Kidney (tissue), 14 donors: ENCODE data around the gene C1QA. TPM values are rescaled to one million over a fixed set of nuclear protein-coding genes. Genes with fewer than 3 reads are reported as not detected.

Experiments used
- DNase-seq, 5 donors: peaks; one replicate each; pipeline ENCODE4 v3.0.0-alpha.2; 2013 to 2020
- FAIRE-seq: peaks from 2 replicates; lab custom pipeline; 2012; peaks lifted over from hg19 to GRCh38; lab: Jason Lieb, UNC
- H3K27ac ChIP-seq, 2 donors: one replicate each; pipeline ENCODE4 v1.7.0; 2013; ENCODE audit warnings: low read depth in 2 of 2, low read length in 2 of 2, inconsistent platforms in 1 of 2
- H3K27me3 ChIP-seq: one replicate; pipeline ENCODE4 v1.7.1; 2013; ENCODE audit warnings: low read length, inconsistent platforms; ENCODE audit not compliant: control insufficient read depth, insufficient read depth
- H3K36me3 ChIP-seq, 3 donors: one replicate each; pipeline versions ENCODE4 v1.7.0 to v1.7.1; 2013; ENCODE audit warnings: low read length in 3 of 3, control low read depth in 1 of 3, inconsistent platforms in 1 of 3; ENCODE audit not compliant: insufficient read depth in 3 of 3, control insufficient read depth in 2 of 3
- H3K4me1 ChIP-seq, 3 donors: one replicate each; pipeline versions ENCODE4 v1.7.0 to v1.7.1; 2013; ENCODE audit warnings: low read length in 3 of 3, inconsistent platforms in 1 of 3, low read depth in 1 of 3; ENCODE audit not compliant: control insufficient read depth in 2 of 3, insufficient read depth in 2 of 3
- H3K4me3 ChIP-seq, 3 donors: one replicate each; pipeline versions ENCODE4 v1.7.0 to v1.8.1; 2013; ENCODE audit warnings: low read length in 3 of 3, control low read depth in 1 of 3, inconsistent platforms in 1 of 3
- H3K9ac ChIP-seq, 3 donors: one replicate each; pipeline versions ENCODE4 v1.7.0 to v1.7.1; 2013; ENCODE audit warnings: low read length in 3 of 3, control low read depth in 1 of 3, inconsistent platforms in 1 of 3
- H3K9me3 ChIP-seq, 3 donors: one replicate each; pipeline versions ENCODE4 v1.7.0 to v1.7.1; 2013; ENCODE audit warnings: low read length in 3 of 3, control low read depth in 1 of 3, inconsistent platforms in 1 of 3; ENCODE audit not compliant: control insufficient read depth in 2 of 3, insufficient read depth in 1 of 3
- intact Hi-C: fragments of 100-400 bp; cut with DNase I; formaldehyde crosslinking; loops from one replicate; pipeline ENCODE4 v1.11.1; 2022
- polyA plus RNA-seq: library from polyadenylated mRNA; stranded (reverse); fragments of 350-450 nt; fragmentation: Illumina TruSeq; extraction: RNeasy Lipid Tissue Mini Kit (QIAGEN cat#74804); gene quantifications from one replicate; pipeline ENCODE4 v1.2.3, GENCODE V29; 2014; ENCODE audit warnings: low read depth, low replicate concordance; ENCODE audit not compliant: insufficient read depth
- total RNA-seq: library from RNA; stranded (reverse); fragmentation: NEBNext Ultra II Directional; extraction: Animal tissue kit (Norgen Biotek cat#: 25700); gene quantifications from one replicate; pipeline ENCODE4 v1.2.1, GENCODE V29; 2021
- TF ChIP-seq, protein P1 (sequence below): IDR thresholded peaks from 3 replicates; pipeline ENCODE4 v1.5.1; 2012; ENCODE audit warnings: mild to moderate bottlenecking, moderate library complexity, borderline replicate concordance; ENCODE audit not compliant: insufficient read depth; ENCODE audit errors: extremely low read depth
- donor health status: control.
- donor health status: control.
- donor health status: control.
- donor health status: control.
- donor health status: control.
- donor health status: DM: yes; HTN: yes; CAD: no.
- donor health status: Normal renal cell carcinoma (clear cell type).

The C1QA gene
- total and polyA plus RNA-seq, 2 donors from 2014 or later = 150 to 238 TPM

DNA sequence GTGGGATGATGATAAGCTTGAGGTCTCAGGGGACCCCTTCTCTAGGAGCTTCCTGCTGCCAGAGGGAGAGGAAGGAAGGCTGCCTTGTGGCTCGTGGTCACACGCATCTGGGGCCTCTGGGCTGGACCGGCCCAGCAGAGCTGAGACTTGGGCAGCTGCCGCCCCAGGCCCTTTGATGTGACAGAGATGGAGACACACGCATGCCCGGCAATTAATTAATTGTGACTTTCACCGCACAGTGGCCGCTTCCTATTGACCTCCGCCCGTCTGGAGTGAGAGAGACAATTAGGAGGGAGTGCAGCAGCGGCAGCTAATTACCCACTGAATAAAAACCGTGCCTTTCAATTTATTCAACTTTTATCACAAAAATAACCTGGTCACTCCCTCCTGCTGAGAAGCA lies 16.6 kb upstream of the C1QA start:
- TF ChIP-seq, protein P1, sequence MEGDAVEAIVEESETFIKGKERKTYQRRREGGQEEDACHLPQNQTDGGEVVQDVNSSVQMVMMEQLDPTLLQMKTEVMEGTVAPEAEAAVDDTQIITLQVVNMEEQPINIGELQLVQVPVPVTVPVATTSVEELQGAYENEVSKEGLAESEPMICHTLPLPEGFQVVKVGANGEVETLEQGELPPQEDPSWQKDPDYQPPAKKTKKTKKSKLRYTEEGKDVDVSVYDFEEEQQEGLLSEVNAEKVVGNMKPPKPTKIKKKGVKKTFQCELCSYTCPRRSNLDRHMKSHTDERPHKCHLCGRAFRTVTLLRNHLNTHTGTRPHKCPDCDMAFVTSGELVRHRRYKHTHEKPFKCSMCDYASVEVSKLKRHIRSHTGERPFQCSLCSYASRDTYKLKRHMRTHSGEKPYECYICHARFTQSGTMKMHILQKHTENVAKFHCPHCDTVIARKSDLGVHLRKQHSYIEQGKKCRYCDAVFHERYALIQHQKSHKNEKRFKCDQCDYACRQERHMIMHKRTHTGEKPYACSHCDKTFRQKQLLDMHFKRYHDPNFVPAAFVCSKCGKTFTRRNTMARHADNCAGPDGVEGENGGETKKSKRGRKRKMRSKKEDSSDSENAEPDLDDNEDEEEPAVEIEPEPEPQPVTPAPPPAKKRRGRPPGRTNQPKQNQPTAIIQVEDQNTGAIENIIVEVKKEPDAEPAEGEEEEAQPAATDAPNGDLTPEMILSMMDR = no peak
- intact Hi-C loops = no loop called here
- no peaks in the 10 kb centered on the region for H3K4me1 ChIP-seq
- H3K27me3 ChIP-seq = peaks cover 3% of the 10 kb centered on the region
- H3K27ac ChIP-seq = no peak overlapping the region
- no peaks in the 10 kb centered on the region for H3K9me3 ChIP-seq
- DNase-seq = no peak
- no peak overlapping the region for H3K4me3 ChIP-seq
- H3K36me3 ChIP-seq = no peaks in the 10 kb centered on the region
- no peak overlapping the region for H3K9ac ChIP-seq
- FAIRE-seq = no peak

DNA sequence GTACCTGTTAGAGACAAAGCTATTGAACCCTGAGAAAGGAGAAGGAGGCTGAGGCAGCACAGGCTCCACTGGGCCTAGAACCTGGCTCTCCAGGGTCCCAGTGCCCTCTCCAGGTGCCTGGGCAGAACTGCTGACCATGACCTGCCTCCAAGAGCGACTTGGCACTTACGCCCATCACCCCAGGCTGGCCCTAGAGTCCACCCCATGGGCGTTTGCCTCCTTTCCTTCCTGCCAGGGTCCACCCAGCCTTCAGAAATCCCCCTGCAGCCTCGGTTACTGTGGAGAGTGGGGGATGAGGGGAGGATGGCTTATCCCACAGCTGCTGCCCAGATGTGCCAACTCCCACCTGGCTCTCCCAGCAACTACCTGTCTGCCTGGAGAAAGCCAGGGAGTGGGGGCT lies 14.7 kb upstream of the C1QA start:
- Histone ChIP-seq H3K27me3 (peaks cover 3% of the 10 kb centered on the region), H3K4me1 (no peaks in the 10 kb centered on the region), H3K36me3 (no peaks in the 10 kb centered on the region), H3K4me3 (no peak overlapping the region), H3K9me3 (no peaks in the 10 kb centered on the region), H3K27ac (no peak overlapping the region), H3K9ac (no peak overlapping the region)
- DNase-seq (no peak), FAIRE-seq (no peak)
- TF ChIP-seq, protein P1 = no peak
- intact Hi-C loops = no loop called here

DNA sequence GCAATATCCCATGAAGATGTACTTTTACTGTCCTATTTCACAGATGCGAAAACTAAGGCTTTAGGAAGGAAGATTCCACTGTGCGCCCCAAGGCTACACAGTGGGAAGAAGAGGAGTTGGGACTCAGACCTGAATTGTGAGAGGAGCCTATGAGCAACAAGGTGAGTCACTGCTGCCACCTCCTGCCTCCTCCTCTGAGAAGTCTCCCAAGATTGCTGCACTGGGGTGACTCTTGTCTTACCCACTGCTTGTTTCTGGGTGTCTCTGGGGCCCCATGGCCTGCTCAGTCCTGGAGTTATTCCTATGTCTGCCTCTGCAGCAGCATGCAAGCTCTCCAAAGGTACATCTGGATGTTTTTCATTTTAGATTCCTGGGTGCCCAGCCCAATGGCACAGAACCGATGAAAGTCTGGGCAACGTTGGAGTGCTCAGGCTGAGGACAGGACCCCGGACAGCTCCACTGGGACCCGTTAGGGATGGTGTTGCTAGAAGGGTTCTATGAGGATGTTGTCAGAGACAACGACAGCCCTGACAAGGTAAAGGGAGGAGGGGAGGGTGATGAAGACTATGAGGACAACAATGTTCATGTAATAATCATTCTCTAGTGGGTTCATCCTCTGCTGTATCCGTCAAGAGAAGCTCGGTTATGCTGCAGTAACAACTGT lies 11.0 kb upstream of the C1QA start:
- Histone ChIP-seq H3K27me3 (no peaks in the 10 kb centered on the region), H3K27ac (no peak overlapping the region), H3K9ac (no peak overlapping the region), H3K36me3 (no peaks in the 10 kb centered on the region), H3K4me3 (no peak overlapping the region), H3K4me1 (no peaks in the 10 kb centered on the region), H3K9me3 (no peaks in the 10 kb centered on the region)
- DNase-seq (peak in 3 of 5 donors; percentile 46 to 59 (median 52)), FAIRE-seq (no peak)
- TF ChIP-seq, protein P1 = no peak
- intact Hi-C loops = no loop called here
